GM18526 (cell line): ENCODE data around the gene UGT1A8.
"Not testable (repeated sequence)": the region's sequence is repeated elsewhere in the genome, so short reads cannot be mapped to it uniquely, and the experiment has no call there.

Experiments used
- POLR2A ChIP-seq: IDR thresholded peaks from 3 replicates; pipeline ENCODE4 v1.6.1; 2011; ENCODE audit not compliant: insufficient read length; ENCODE audit errors: extremely low read depth

The UGT1A8 gene

DNA sequence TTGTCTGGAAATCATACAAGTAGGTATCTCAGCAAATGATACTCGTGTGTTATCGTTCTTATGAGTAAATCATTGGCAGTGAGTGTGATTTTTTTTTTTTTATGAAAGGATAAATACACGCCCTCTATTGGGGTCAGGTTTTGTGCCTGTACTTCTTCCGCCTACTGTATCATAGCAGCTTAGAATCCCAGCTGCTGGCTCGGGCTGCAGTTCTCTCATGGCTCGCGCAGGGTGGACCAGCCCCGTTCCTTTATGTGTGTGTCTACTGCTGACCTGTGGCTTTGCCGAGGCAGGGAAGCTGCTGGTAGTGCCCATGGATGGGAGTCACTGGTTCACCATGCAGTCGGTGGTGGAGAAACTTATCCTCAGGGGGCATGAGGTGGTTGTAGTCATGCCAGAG, 18.9 kb downstream of the UGT1A8 start, which contains the start of gene UGT1A10:
Gene UGT1A10, plus strand, starts transcription at position 143 of the 400 bp plus-strand sequence. Its CDS starts 75 bp downstream, at position 218.
- not testable (repeated sequence) for TF ChIP-seq POLR2A

DNA sequence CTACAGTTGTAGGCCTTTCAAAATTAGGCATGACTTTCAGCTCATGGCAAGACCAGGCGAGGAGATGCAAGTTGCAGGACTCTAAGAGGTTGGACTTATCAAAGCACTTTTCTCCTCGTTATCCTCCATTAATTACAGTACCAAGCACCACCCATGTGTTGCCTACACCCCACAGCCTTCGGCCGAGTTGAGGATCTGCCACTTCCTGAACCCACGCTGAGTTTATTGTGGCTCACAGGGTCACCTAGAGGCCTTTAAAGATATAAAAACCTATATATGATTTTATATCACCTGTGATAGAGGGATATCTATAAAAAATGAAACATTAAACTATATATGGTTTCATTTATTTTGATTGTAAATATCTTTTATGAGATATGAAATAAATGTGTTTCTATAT, 21.4 kb downstream of the UGT1A8 start:
- no peak for TF ChIP-seq POLR2A

DNA sequence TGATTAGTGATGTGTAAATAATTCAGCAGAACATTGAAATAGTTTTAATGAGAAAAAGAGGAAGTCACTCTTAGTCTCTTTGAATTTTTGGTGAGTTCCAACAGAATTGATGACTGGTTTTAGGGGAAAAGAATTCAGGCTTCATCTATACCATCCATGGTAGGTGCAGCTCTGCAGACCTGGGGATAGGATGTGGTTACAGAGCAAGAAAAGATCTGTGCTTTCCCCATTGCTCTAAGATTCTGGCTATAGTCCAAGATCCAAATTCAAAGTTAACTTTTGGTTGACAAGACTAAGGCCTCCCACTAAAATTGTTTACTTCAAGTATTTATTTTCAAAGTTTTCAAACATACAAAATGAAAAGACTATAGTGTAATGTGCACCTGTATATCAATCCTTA, 22.4 kb downstream of the UGT1A8 start:
- no peak for TF ChIP-seq POLR2A

DNA sequence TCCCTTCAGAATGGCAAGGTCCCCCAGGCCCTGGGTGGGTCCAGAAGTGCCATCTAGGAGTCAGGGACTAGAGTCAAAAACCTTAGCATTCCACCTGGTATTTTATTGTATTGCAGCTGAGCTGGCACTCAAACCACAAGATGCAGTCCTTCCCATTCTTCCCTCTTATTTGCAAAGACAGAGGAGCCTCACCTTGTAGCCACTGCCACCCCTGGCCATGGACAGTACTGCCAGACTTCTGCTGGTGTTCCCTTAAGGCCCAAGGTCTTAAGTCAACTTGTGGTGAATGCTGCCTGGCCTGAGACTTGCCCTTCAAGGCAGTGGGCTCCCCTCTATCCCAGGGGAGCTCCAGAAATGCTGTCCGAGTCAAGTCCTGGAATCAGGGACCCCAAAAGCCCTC, 25.7 kb downstream of the UGT1A8 start:
- no peak for TF ChIP-seq POLR2A

DNA sequence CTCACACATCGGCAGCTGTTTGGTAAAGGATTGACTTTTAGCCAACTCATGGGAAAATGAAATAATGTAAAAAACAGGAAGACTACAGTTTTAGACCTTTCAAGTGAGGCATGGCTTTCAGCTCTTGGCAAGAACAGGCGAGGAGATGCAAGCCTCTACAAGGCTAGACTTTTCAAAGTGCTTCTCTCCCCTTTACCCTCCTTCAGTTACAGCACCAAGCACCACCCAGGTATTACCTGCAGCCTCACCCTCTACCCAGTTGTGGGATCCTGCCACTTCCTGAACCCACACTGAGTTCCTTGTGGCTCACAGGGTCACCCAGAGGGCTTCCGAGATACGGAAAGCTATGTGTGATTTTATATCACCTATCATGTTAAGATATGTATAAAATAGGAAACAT, 33.5 kb downstream of the UGT1A8 start:
- no peak for TF ChIP-seq POLR2A

DNA sequence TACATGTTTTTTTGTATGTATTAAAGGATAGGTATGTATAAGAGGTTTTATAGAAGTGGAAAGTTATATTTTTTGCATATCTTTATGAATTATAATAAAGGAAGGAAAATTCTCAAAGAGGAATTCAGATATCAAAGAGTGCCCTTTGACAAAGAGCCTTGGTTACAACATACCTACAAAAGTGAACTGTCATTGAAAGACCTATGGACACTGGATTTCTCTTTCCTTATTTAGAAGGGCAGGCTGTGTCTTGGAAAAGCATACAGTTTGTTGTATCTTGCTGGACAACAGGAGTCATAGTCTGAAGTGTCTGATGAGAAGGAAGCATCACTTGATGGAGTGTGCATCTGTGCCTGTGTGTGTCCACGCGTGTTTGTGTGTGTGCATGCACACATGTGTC, 34.0 kb downstream of the UGT1A8 start:
- no peak for TF ChIP-seq POLR2A

DNA sequence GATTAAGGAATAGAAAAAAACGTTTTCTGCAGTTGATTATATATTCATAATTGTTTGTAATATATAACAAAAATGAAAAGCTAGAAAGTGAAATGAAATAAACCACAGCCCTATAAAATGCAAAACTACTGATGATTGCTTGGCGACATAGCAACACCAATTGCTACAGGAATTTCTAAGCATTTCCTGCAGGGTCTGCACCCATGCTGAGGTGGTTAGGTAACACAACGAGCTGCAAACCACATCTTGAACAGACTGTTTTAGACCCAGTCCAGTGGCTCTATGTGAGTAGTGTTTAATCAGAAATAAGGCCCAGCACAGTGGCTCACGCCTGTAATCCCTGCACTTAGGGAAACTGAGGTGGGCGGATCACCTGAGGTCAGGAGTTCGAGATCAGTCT, 37.1 kb downstream of the UGT1A8 start:
- no peak for TF ChIP-seq POLR2A

DNA sequence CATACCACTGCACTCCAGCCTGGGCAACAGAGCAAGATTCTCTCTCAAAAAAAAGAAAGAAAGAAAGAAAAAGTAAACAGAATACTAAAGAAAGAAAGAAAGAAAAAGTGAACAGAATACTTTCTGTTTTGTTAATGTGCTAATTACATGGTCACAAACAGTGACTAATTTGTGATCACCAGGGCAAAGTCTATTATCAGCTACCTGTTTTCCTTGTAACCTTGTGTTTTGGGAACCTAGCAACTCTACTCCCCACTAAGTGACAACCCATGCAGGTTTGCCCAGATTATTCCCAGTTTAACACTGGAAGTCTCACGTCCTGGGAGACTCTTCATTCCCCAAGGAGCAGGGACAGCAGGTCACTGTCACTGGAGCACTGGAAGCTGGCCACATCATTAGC, 37.6 kb downstream of the UGT1A8 start:
- TF ChIP-seq POLR2A = no peak

DNA sequence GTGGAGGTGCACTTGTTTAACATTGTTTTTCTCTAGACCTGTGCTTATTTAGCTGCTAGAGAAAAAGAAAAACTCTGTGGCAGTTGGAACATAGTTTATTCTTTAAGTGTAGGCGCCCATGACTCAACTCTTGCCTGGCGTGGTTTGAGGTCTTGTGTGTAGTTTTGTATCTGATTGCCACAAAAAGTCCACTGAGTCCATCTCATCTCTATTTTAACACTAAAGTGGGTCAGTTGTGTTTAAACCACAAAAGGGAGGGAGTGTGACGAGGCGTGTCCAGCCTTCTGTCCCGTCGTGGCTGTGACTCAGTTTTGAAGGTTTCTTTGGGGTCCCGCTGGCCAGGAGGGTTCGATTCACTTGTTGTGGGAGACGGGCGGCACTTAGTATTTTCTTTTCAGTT, 39.0 kb downstream of the UGT1A8 start:
- no peak for TF ChIP-seq POLR2A

DNA sequence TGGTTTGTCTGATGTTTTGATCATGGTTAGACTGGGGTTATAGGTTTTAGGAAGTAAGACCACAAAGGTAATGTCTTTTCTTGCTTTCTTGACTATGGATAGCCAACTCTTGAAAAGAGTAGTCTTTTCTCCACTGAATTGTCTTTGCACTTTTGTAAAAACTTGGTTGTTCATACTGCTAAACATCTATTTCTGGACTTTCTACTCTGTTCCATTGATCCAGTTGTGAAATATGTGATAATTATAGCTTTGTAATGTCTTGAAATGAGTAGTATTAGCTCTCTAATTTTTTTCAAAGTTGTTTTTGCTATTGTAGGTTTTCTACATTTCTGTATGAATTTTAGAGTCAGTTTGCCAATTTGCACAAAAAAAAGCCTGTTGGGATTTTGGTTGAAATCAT, 41.2 kb downstream of the UGT1A8 start:
- TF ChIP-seq POLR2A = no peak

DNA sequence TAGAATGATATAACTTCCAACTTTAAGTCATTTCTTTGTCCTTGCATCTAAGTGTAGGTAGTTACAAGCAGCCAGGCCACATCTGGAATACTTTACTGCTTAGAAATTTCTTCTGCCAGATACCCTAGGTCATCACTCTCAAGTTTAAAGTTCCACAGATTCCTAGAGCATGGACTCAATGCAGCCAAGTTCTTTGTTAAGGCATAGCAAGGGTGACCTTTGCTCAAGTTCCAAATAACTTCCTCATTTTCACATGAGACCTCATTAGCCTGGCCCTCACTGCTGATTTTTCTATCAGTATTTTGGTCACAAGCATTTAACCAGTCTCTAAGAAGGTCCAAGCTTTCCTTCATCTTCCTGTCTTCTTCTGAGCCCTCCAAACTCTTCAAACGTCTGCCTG, 46.5 kb downstream of the UGT1A8 start:
- no peak for TF ChIP-seq POLR2A

DNA sequence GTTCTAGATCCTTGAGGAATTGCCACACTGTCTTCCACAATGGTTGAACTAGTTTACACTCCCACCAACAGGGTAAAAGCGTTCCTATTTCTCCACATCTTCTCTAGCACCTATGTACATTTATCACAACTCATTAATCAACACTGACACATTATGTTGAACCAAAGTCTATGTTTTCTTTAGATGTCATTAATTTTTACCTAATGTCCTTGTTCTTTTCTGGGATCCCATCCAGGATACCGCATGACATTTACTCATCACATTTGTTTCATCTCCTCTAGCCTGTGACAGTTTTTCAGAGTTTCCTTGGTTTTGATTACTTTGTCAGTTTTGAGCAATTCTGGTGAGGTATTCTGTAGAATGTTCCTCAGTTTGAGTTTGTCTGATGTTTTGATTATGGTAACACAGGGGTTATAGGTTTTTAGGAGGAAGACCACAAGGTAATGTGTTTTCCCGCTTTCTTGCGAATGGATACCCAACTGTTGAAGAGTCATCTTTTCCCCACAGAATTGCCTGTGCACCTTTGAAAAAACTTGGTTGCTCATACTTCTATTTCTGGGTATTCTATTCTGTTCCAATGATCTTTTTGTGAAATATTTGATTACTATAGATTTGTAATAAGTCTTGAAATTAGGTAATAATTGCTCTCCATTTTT, 51.3 kb downstream of the UGT1A8 start:
- no peak for TF ChIP-seq POLR2A

DNA sequence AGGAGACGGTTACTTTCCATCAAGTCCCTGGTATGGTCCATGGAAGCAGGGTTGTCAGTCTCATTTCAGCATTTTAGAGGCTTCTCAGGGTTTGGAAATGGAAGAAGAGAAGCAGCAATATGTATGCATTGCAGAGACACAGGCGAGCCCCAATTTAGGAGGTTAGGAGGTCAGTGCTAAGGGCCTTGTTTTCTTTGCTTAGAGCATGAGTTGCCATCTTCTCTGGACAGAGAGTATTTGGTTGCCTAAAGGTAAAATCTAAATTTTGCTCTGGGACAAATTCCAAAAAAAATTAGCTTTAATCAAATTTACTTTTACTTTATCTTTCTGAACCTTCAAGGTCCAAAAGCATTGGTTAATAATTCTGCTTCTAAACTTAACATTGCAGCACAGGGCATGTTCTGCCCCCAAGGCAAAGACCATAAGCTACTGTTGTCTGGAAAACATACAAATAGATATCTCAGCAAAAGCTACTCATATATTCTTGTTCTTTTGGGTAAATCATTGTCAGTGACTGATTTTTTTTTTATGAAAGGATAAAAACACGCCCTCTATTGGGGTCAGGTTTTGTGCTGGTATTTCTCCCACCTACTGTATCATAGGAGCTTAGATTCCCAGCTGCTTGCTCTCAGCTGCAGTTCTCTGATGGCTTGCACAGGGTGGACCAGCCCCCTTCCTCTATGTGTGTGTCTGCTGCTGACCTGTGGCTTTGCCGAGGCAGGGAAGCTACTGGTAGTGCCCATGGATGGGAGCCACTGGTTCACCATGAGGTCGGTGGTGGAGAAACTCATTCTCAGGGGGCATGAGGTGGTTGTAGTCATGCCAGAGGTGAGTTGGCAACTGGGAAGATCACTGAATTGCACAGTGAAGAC, 54.1 kb downstream of the UGT1A8 start, which contains the start of gene UGT1A9:
Gene UGT1A9, plus strand, starts transcription at position 609 of the 872 bp plus-strand sequence. Its CDS starts 37 bp downstream, at position 646.
- no peak for TF ChIP-seq POLR2A

DNA sequence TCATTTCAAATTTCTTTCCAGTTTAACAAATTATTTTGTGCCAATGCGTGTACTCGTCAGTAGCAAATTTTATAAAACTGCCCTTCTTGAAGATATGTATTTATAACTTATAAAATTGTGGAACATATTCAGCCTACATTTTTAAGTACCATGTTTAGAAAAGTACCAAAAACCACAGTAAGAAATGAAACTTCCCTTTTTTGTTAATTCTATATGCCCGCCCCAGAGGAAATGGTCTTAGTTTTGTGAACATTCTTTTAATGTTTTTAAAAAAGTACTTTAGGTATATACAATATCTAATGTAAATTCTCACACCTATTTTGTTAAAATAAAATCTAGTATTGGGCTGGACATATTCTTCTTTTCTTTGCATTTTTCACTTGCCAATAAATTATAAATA, 55.5 kb downstream of the UGT1A8 start:
- TF ChIP-seq POLR2A = no peak

DNA sequence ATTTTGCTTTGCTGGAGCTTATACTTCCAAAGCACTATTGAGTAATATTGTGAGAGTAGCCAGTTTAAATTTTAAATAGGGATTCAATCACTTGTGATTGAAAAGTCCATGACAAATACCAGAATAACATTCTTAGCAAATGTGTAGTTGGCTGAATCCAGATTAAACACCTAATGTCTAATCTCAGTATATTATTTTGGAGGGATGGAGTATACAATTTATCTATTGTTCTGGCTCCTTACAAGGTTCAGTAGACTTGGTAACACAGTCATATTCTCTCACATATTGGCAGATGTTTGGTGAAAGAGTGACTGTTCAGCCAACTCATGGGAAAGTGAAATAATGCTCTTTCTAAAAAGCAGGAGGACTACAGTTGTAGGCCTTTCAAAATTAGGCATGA, 56.5 kb downstream of the UGT1A8 start:
- no peak for TF ChIP-seq POLR2A

DNA sequence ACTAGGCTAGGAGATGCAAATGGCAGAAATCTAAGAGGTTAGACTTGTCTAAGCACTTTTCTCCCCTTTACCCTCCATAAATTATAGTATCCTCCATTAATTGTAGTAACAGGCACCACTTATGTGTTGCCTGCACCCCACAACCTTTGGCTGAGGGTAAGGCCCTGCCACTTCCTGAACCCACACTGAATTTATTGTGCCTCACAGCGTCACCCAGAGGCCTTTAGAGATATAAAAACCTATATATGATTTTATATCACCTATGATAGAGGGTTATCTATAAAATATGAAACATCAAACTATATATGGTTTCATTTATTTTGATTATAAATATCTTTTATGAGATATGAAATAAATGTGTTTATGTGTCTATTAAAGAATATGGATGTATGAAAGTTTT, 56.9 kb downstream of the UGT1A8 start:
- no peak for TF ChIP-seq POLR2A
